Measurements from ENCODE around the gene DROSHA. TPM values are rescaled to one million over a fixed set of nuclear protein-coding genes. Genes with fewer than 3 reads are reported as not detected.

Gene DROSHA
- total RNA-seq, 1 donor: 63.5 TPM

DNA sequence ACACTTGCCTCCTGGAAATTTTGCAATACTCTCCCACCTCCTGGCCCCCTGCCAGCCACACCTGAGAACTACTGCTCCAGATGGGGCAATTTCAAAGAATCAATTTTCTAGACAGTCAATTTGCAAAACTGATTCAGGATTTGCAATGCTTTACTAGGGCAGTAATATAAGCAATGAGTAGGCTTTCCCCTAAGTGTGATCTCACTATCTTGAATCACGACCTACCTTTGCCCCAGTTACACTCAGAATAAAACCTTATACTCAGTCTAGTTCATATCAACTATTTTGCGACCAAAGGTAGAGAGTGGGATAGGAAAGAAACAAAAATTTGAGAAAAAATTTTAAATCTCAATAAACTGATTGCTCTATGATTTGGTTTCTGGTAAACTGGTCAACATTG, 54.4 kb downstream of the DROSHA start:
- DNase-seq (ENCODE audit: low read depth): no peak

DNA sequence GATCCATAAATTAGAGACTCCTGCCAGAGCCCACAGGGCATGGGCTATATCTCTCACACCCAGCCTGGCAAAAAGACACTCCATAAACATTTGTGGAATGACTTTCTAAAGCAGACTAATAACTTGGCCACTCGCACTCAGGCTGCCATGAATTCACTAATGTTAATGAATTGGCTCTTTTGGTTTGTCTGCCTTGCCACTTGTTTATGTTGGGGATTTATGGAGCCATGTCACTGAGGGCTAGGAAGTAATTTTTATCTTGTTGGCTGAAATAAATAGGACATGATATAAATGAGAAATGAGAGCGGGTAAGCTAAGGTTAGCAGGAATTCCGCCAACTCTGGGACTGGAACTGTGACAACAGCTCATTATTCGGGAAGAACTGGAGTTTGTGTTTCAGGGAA, 55.2 kb downstream of the DROSHA start:
- no peak for DNase-seq (ENCODE audit: low read depth)
- no peak overlapping the region for H3K4me3 ChIP-seq (ENCODE audit: low read depth, low read length)
- TF ChIP-seq, protein P1, sequence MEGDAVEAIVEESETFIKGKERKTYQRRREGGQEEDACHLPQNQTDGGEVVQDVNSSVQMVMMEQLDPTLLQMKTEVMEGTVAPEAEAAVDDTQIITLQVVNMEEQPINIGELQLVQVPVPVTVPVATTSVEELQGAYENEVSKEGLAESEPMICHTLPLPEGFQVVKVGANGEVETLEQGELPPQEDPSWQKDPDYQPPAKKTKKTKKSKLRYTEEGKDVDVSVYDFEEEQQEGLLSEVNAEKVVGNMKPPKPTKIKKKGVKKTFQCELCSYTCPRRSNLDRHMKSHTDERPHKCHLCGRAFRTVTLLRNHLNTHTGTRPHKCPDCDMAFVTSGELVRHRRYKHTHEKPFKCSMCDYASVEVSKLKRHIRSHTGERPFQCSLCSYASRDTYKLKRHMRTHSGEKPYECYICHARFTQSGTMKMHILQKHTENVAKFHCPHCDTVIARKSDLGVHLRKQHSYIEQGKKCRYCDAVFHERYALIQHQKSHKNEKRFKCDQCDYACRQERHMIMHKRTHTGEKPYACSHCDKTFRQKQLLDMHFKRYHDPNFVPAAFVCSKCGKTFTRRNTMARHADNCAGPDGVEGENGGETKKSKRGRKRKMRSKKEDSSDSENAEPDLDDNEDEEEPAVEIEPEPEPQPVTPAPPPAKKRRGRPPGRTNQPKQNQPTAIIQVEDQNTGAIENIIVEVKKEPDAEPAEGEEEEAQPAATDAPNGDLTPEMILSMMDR (IDR thresholded peaks at IDR 0.05; ENCODE audit: insufficient read depth, low read length): no peak

More for the DNA sequence above, 54.4 kb downstream of the DROSHA start:
- H3K4me3 ChIP-seq (ENCODE audit: low read depth, low read length): no peak overlapping the region
- TF ChIP-seq, protein P1 (IDR thresholded peaks at IDR 0.05; ENCODE audit: insufficient read depth, low read length): no peak

DNA sequence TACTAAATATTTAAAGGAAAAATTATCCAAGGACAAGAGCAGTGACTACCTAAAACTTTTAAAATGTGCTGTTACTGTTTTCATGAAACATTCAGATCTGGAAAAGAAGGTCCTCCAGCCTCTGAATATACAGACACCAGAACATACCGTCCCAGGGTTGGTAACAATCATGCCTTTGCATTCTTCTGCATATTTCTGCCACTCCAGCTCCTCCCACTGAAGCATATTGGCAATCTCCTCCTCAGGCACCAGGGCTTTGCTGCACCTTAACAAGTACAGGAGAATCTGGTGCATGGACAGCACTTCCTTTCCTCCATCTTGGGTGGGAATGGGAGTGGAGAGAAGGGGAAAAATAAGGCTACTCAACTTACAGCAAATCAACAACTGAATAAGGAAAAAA, 60.0 kb downstream of the DROSHA start:
- DNase-seq (ENCODE audit: low read depth): no peak

DNA sequence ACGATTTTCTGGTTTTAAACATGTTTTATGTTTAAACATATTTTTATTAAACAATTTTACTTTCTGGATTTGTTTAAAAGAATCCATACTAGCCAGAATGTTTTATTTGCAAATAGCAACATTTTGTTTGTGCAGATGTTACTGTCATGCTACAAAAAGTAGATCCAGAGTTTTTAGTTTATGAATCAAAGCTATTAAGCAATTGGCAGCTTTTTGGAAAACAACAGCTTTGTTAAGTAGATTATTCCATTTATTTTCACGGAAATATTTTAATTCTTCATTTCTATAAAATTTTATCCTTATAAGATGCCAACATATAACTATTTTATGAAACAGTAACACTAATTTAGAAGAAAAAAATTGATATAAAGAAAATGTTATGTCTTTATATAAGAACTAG, 60.9 kb downstream of the DROSHA start:
- TF ChIP-seq, protein P1 (IDR thresholded peaks at IDR 0.05; ENCODE audit: insufficient read depth, low read length): no peak
- no peak overlapping the region for H3K4me3 ChIP-seq (ENCODE audit: low read depth, low read length)
- DNase-seq (ENCODE audit: low read depth): no peak

More for the DNA sequence above, 60.0 kb downstream of the DROSHA start:
- TF ChIP-seq, protein P1 (IDR thresholded peaks at IDR 0.05; ENCODE audit: insufficient read depth, low read length): no peak
- H3K4me3 ChIP-seq (ENCODE audit: low read depth, low read length): no peak overlapping the region

DNA sequence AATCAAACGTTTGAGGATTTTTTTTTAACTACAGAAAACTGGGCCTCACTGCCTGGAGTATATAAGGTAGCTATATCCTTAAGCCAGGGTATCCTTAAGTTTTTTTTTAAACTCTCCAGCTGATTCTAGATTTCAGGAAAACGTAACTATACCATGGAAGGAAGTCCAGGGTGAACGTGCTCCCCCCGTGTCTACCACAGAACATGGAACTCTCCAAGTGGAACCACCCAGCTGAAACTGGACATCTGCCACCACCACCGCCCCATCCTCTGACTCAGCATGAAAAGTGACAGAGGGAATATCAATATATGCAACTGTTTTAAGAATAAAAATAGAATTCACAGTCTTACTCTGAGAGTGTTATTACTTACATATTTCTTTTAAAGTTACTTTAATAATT, 61.3 kb downstream of the DROSHA start:
- TF ChIP-seq, protein P1 (IDR thresholded peaks at IDR 0.05; ENCODE audit: insufficient read depth, low read length): no peak
- DNase-seq (ENCODE audit: low read depth): peak; percentile 69
- H3K4me3 ChIP-seq (ENCODE audit: low read depth, low read length): no peak overlapping the region

DNA sequence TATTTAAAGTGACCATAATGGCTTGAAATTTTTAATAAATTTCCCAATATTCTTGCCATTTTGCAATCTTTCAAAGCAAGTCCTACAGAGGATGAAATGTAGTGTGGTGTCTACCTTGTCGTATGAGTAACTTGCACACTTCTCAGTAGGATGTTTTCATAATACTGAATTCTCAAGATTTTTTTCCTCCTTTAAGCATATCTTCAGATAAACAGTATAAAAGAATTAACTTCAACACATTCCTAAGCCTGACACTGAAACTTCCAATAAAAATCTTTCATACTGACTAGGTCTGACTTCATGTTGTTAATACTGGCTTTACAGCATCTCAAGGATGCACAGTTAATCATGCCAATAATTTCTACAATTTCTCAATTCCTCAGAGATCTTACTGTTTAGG, 62.0 kb downstream of the DROSHA start:
- H3K4me3 ChIP-seq (ENCODE audit: low read depth, low read length): no peak overlapping the region
- TF ChIP-seq, protein P1 (IDR thresholded peaks at IDR 0.05; ENCODE audit: insufficient read depth, low read length): no peak
- DNase-seq (ENCODE audit: low read depth): no peak

DNA sequence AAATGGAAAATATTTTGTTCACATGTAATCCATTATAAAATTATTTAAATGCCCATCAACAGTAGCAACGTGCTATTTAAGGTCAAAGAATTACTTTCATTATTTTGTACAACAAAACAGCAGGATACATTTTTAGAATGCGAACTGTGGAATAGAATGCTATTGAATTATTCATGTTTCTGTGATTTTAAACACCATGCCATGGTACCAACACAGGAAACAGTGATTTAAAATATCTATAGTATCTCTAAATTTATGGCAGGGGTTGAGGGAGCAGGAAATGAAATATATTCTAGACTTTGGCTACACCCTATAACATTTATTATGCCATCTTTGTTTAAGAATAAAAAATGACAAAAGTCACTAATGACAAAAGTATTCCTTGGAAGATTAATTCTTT, 62.4 kb downstream of the DROSHA start:
- no peak overlapping the region for H3K4me3 ChIP-seq (ENCODE audit: low read depth, low read length)
- DNase-seq (ENCODE audit: low read depth): no peak
- TF ChIP-seq, protein P1 (IDR thresholded peaks at IDR 0.05; ENCODE audit: insufficient read depth, low read length): no peak

Measured in fibroblast of the aortic adventitia (primary cell).